ENCODE measurements around the gene KRTAP5-11. TPM values are rescaled to one million over a fixed set of nuclear protein-coding genes. Genes with fewer than 3 reads are reported as not detected.
"Not testable (repeated sequence)": the region's sequence is repeated elsewhere in the genome, so short reads cannot be mapped to it uniquely, and the experiment has no call there.

Gene KRTAP5-11, protein sequence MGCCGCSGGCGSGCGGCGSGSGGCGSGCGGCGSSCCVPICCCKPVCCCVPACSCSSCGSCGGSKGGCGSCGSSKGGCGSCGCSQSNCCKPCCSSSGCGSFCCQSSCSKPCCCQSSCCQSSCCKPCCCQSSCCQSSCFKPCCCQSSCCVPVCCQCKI
- not detected for total RNA-seq (ENCODE audit: unreplicated experiment)
- long read RNA-seq = 0 reads

DNA sequence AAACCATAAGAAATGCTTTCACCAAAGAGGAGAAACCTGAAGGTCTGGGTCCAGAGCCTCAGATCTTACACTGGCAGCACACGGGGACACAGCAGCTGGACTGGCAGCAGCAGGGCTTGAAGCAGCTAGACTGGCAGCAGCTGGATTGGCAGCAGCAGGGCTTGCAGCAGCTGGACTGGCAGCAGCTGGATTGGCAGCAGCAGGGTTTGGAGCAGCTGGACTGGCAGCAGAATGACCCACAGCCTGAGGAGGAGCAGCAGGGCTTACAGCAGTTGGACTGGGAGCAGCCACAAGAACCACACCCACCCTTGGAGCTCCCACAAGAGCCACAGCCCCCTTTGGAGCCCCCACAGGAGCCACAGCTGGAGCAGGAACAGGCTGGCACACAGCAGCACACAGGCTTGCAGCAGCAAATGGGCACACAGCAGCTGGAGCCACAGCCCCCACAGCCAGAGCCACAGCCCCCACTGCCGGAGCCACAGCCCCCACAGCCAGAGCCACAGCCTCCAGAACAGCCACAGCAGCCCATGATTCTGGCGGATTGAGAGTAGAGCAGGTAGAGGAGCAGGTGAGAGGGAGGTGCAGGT is at the start of gene KRTAP5-11:
TSS of gene KRTAP5-11 (minus strand) at position 567 of the 587 bp plus-strand sequence. CDS start at position 529, 38 bp downstream.
- H3K4me3 Mint-ChIP-seq (ENCODE audit: unreplicated experiment) = no peak within 1 kb of the TSS
- no peak within 1 kb of the TSS for H3K27ac Mint-ChIP-seq (ENCODE audit: unreplicated experiment)
- no peak for DNase-seq
- H3K4me1 Mint-ChIP-seq (ENCODE audit: low read depth, unreplicated experiment) = peaks cover 11% of the 10 kb centered on the region
- TF ChIP-seq, protein P1, sequence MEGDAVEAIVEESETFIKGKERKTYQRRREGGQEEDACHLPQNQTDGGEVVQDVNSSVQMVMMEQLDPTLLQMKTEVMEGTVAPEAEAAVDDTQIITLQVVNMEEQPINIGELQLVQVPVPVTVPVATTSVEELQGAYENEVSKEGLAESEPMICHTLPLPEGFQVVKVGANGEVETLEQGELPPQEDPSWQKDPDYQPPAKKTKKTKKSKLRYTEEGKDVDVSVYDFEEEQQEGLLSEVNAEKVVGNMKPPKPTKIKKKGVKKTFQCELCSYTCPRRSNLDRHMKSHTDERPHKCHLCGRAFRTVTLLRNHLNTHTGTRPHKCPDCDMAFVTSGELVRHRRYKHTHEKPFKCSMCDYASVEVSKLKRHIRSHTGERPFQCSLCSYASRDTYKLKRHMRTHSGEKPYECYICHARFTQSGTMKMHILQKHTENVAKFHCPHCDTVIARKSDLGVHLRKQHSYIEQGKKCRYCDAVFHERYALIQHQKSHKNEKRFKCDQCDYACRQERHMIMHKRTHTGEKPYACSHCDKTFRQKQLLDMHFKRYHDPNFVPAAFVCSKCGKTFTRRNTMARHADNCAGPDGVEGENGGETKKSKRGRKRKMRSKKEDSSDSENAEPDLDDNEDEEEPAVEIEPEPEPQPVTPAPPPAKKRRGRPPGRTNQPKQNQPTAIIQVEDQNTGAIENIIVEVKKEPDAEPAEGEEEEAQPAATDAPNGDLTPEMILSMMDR (IDR thresholded peaks at IDR 0.05; ENCODE audit: partially characterized antibody, unreplicated experiment) = no peak
- H3K36me3 Mint-ChIP-seq (ENCODE audit: unreplicated experiment) = peaks cover 5% of the 10 kb centered on the region
- H3K9me3 Mint-ChIP-seq (ENCODE audit: unreplicated experiment) = peaks cover 5% of the 10 kb centered on the region
- H3K27me3 Mint-ChIP-seq (ENCODE audit: unreplicated experiment) = peaks cover 2% of the 10 kb centered on the region

DNA sequence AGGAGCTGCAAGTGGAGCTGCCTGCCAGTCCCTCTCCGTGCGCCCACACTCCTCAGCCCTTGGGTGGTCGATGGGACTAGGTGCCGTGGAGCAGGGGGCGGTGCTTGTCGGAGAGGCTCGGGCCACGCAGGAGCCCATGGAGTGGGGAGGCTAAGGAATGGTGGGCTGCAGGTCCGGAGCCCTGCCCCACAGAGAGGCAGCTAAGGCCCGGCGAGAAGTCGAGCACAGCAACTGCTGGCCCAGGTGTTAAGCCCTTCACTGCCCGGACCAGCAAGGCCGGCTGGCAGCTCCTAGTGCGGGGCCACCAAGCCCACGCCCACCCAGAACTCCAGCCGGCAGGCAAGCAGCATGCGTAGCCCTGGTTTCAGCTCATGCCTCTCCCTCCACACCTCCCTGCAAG is 48.9 kb upstream of the KRTAP5-11 start:
- H3K27ac Mint-ChIP-seq (ENCODE audit: unreplicated experiment); H3K9me3 Mint-ChIP-seq (ENCODE audit: unreplicated experiment); H3K4me1 Mint-ChIP-seq (ENCODE audit: low read depth, unreplicated experiment); H3K4me3 Mint-ChIP-seq (ENCODE audit: unreplicated experiment); H3K27me3 Mint-ChIP-seq (ENCODE audit: unreplicated experiment); DNase-seq; H3K36me3 Mint-ChIP-seq (ENCODE audit: unreplicated experiment): not testable (repeated sequence)

DNA sequence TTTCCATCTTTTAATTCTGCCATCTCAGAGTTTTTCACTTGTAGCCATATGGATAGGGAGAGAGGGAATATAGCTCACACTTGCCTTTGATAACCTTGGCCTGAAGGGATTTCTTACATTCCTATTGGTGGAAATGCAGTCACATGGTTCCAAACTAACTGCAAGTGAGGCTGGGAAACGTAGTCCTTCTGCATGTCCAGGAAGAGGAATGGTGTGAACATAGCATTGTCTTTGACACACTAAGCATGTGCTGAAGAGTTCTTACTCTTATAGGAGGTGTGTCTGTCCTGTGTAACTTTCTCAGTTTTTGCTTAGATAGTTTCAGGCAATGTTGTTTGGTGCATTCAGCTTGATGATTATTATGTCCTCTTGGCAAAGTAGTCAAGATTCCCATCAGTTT is 47.4 kb upstream of the KRTAP5-11 start:
- not testable (repeated sequence) for H3K4me3 Mint-ChIP-seq (ENCODE audit: unreplicated experiment); H3K27ac Mint-ChIP-seq (ENCODE audit: unreplicated experiment); H3K4me1 Mint-ChIP-seq (ENCODE audit: low read depth, unreplicated experiment); H3K36me3 Mint-ChIP-seq (ENCODE audit: unreplicated experiment); DNase-seq; H3K27me3 Mint-ChIP-seq (ENCODE audit: unreplicated experiment); H3K9me3 Mint-ChIP-seq (ENCODE audit: unreplicated experiment)

DNA sequence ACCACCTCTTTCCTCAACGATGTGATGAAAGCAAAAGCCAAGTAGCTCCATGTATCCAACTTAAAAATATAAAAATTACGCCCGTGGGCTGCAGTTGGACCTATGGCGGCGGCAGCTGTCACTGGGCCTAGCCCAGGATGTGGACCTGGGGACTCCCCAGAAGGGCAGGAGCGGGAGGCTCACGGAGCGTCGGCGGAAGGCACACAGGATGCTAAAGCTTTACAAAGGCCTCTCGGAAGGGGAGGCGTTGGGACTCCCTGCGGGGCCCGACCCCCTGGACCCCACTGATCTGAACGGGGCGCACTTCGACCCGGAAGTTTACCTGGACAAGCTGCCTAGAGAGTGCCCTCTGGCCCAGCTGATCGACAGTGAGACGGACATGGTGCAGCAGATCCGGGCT is 46.3 kb upstream of the KRTAP5-11 start:
- not testable (repeated sequence) for DNase-seq; H3K4me1 Mint-ChIP-seq (ENCODE audit: low read depth, unreplicated experiment)

DNA sequence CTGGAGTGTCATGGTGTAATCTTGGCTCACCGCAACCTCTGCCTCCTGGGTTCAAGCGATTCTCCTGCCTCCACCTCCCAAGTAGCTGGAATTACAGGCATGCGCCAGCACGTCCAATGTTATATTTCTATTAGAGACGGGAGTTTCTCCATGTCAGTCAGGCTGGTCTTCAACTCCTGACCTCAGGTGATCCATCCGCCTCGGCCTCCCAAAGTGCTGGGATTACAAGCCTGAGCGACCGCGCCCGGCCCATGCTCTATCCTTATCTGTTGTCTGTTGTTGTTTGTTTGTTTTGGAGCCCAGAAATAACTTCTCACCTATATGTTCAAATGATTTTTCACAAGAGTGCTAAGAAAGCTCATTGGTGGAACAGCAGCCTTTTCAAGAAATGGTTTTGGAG is 40.6 kb upstream of the KRTAP5-11 start:
- DNase-seq; H3K9me3 Mint-ChIP-seq (ENCODE audit: unreplicated experiment); H3K27me3 Mint-ChIP-seq (ENCODE audit: unreplicated experiment); H3K4me3 Mint-ChIP-seq (ENCODE audit: unreplicated experiment); H3K36me3 Mint-ChIP-seq (ENCODE audit: unreplicated experiment); H3K4me1 Mint-ChIP-seq (ENCODE audit: low read depth, unreplicated experiment); H3K27ac Mint-ChIP-seq (ENCODE audit: unreplicated experiment): not testable (repeated sequence)

More for the DNA sequence above, 46.3 kb upstream of the KRTAP5-11 start:
- not testable (repeated sequence) for H3K27ac Mint-ChIP-seq (ENCODE audit: unreplicated experiment); H3K4me3 Mint-ChIP-seq (ENCODE audit: unreplicated experiment); H3K27me3 Mint-ChIP-seq (ENCODE audit: unreplicated experiment); H3K36me3 Mint-ChIP-seq (ENCODE audit: unreplicated experiment); H3K9me3 Mint-ChIP-seq (ENCODE audit: unreplicated experiment)

DNA sequence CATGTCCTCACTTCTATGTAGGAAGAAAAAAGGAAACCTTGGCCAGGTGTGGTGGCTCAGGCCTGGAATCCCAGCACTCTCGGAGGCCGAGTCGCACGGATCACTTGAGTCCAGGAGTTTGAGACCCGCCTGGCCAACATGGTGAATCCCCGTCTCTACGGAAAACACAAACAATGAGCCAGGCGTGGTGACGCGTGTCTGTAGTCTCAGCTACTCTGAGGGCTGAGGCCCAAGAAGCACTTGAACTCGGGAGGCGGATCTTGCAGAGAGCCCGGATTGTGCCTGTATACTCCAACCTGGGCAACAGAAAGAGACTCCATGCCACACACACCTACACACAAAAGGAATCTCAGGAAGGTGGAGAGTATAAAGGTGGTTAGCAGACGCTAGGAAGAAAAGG is 39.9 kb upstream of the KRTAP5-11 start:
- H3K27ac Mint-ChIP-seq (ENCODE audit: unreplicated experiment); H3K27me3 Mint-ChIP-seq (ENCODE audit: unreplicated experiment); H3K4me3 Mint-ChIP-seq (ENCODE audit: unreplicated experiment); DNase-seq; H3K4me1 Mint-ChIP-seq (ENCODE audit: low read depth, unreplicated experiment); H3K9me3 Mint-ChIP-seq (ENCODE audit: unreplicated experiment); H3K36me3 Mint-ChIP-seq (ENCODE audit: unreplicated experiment): not testable (repeated sequence)

DNA sequence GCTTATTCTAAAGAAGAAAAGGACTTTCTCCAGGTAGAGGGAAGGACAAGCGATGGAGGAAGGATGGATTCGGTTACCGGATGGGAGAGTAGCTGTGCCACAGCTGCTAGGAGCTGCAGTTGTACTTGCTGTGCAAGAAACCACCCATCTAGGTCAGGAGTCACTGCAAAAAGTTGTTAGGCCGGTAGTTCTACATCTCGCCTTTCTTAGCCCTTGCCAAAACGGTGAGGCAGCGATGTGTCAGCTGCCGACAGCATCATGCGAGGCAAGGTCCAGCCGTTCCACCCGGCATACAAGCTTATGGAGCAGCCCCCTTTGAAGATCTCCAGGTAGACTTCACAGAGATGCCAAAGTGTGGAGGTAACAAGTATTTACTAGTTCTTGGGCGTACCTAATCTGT is 32.3 kb upstream of the KRTAP5-11 start:
- not testable (repeated sequence) for H3K4me1 Mint-ChIP-seq (ENCODE audit: low read depth, unreplicated experiment); H3K9me3 Mint-ChIP-seq (ENCODE audit: unreplicated experiment); H3K36me3 Mint-ChIP-seq (ENCODE audit: unreplicated experiment); H3K27ac Mint-ChIP-seq (ENCODE audit: unreplicated experiment); H3K27me3 Mint-ChIP-seq (ENCODE audit: unreplicated experiment); H3K4me3 Mint-ChIP-seq (ENCODE audit: unreplicated experiment); DNase-seq

DNA sequence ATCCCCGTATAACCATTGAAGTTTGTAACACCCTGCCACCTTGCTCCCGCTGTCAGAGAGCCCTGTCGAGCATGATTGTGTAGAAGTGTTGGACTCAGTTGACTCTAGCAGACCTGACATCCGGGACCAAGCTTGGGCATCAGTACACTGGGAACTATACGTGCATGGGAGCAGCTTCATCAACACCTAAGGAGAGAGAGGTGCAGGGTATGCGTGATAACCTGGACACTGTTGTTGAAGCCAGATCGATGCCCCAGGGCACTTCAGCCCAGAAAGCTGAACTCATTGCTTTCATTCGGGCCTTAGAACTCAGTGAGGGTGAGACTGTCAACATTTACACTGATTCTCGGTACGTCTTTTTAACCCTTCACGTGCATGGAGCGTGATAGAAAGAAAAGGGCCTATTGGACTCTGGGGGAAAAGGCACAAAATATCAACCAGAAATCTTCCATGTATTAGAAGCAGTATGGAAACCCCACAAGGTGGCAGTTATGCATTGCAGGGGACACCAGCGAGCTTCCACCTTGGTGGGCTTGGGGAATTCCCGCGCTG is 31.8 kb upstream of the KRTAP5-11 start:
- not testable (repeated sequence) for H3K4me1 Mint-ChIP-seq (ENCODE audit: low read depth, unreplicated experiment); H3K4me3 Mint-ChIP-seq (ENCODE audit: unreplicated experiment); H3K36me3 Mint-ChIP-seq (ENCODE audit: unreplicated experiment); H3K9me3 Mint-ChIP-seq (ENCODE audit: unreplicated experiment); H3K27me3 Mint-ChIP-seq (ENCODE audit: unreplicated experiment); H3K27ac Mint-ChIP-seq (ENCODE audit: unreplicated experiment); DNase-seq

DNA sequence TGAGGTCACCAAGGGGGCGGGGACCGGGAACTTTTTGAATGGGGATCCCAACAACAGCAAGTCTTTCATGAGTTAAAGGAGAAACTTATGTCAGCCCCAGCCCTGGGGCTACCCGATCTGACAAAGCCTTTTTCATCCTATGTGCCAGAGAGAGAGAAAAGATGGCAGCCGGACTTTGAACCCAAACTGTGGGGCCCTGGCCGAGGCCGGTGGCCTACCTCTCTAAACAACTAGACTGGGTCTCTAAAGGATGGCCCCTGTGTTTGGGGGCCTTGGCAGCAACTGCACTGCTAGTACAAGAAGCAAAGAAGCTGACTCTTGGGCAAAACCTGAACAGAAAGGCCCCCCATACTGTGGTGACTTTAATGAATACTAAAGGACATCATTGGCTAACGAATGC is 31.3 kb upstream of the KRTAP5-11 start:
- H3K27ac Mint-ChIP-seq (ENCODE audit: unreplicated experiment); H3K36me3 Mint-ChIP-seq (ENCODE audit: unreplicated experiment); H3K4me3 Mint-ChIP-seq (ENCODE audit: unreplicated experiment); H3K27me3 Mint-ChIP-seq (ENCODE audit: unreplicated experiment); H3K4me1 Mint-ChIP-seq (ENCODE audit: low read depth, unreplicated experiment); H3K9me3 Mint-ChIP-seq (ENCODE audit: unreplicated experiment); DNase-seq: not testable (repeated sequence)

DNA sequence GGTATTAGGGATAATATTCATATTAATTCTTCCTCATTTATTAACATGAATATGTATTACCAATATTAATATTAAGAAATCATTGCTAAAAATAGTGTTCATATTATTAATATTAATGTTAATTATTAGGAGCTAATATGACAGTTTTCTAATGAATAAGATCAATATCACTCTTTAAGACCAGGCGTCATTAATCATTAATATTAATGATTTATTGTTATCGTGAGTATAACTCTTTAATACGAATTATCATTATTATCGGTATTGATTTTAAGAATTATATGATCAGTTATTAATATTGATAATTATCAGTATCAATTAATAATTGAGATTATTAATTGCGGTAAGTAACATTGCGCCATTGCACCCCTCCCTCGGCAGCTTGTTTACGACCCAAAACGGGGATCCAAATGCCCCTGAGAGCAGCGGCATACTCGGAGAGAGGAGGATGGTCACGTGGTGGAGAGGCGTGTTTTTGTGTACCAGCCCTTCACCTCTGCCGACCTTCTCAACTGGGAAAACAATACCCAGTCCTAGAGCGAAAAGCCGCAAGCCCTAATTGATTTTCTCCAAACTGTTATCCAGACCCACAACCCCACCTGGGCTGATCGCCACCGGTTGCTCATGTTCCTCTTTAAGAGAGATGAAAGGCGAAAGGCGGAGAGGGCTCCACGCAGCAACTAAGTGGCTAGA is 28.7 kb upstream of the KRTAP5-11 start:
- DNase-seq; H3K36me3 Mint-ChIP-seq (ENCODE audit: unreplicated experiment); H3K27ac Mint-ChIP-seq (ENCODE audit: unreplicated experiment); H3K9me3 Mint-ChIP-seq (ENCODE audit: unreplicated experiment); H3K4me1 Mint-ChIP-seq (ENCODE audit: low read depth, unreplicated experiment); H3K4me3 Mint-ChIP-seq (ENCODE audit: unreplicated experiment): not testable (repeated sequence)
- peaks cover 12% of the 10 kb centered on the region for H3K27me3 Mint-ChIP-seq (ENCODE audit: unreplicated experiment)

DNA sequence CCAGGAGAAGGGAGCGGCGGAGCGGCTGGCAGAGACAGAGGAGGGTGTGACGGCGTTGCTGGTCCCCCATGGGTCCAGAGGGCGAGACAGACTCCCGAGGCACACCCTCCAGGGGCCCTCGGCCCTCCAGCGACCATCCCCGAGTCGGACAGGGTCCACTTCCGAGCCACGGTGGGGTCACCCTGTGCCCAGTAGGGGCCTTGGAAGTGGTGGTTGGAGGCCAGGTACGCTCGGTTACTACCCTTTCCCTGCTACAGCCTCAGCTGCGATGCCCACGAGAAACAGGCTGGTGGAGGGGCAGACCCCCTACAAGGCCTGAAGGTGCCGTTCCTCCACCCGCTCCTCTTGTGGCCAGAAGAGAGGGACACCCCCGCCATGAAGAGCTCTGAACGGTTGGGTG is 25.6 kb upstream of the KRTAP5-11 start:
- not testable (repeated sequence) for H3K27ac Mint-ChIP-seq (ENCODE audit: unreplicated experiment); H3K9me3 Mint-ChIP-seq (ENCODE audit: unreplicated experiment); DNase-seq; H3K36me3 Mint-ChIP-seq (ENCODE audit: unreplicated experiment); H3K4me1 Mint-ChIP-seq (ENCODE audit: low read depth, unreplicated experiment); H3K4me3 Mint-ChIP-seq (ENCODE audit: unreplicated experiment)
- peaks cover 14% of the 10 kb centered on the region for H3K27me3 Mint-ChIP-seq (ENCODE audit: unreplicated experiment)
